H9 (cell line): ENCODE measurements around the gene MAML1. TPM values are rescaled to one million over a fixed set of nuclear protein-coding genes. Genes with fewer than 3 reads are reported as not detected.

Source experiments
- DNase-seq: peaks from one replicate; pipeline ENCODE4 v3.0.0-alpha.2; 2017
- H2AFZ ChIP-seq: one replicate; pipeline ENCODE4 v1.6.1; 2013; ENCODE audit warnings: mild to moderate bottlenecking, low read length, control low read depth, moderate library complexity
- H2AK5ac ChIP-seq: 2 replicates; pipeline ENCODE4 v1.6.1; 2013; ENCODE audit warnings: low read length, control low read depth, mixed read lengths; ENCODE audit not compliant: insufficient read length
- H2BK120ac ChIP-seq: one replicate; pipeline ENCODE4 v1.6.1; 2013; ENCODE audit warnings: low read depth, mild to moderate bottlenecking, low read length, control low read depth, inconsistent platforms; ENCODE audit not compliant: poor library complexity, severe bottlenecking
- H2BK12ac ChIP-seq: 2 replicates; pipeline ENCODE4 v1.6.1; 2013; ENCODE audit warnings: low read length, control low read depth, mixed read lengths, low read depth; ENCODE audit not compliant: insufficient read length
- H2BK15ac ChIP-seq: 2 replicates; pipeline ENCODE4 v1.6.1; 2013; ENCODE audit warnings: low read depth, low read length, control low read depth
- H2BK20ac ChIP-seq: one replicate; pipeline ENCODE4 v1.6.1; 2013; ENCODE audit warnings: low read depth, mild to moderate bottlenecking, low read length, control low read depth, inconsistent platforms; ENCODE audit not compliant: poor library complexity, severe bottlenecking
- H2BK5ac ChIP-seq: 2 replicates; pipeline ENCODE4 v1.6.1; 2013; ENCODE audit warnings: low read length, control low read depth, mixed read lengths; ENCODE audit not compliant: insufficient read length
- H3K14ac ChIP-seq: 2 replicates; pipeline ENCODE4 v1.6.1; 2013; ENCODE audit warnings: low read length, control low read depth; ENCODE audit not compliant: insufficient read depth
- H3K18ac ChIP-seq: 2 replicates; pipeline ENCODE4 v1.6.1; 2013; ENCODE audit warnings: low read depth, mild to moderate bottlenecking, mixed read lengths, low read length, control low read depth; ENCODE audit not compliant: insufficient read length
- H3K23ac ChIP-seq: 2 replicates; pipeline ENCODE4 v1.6.1; 2013; ENCODE audit warnings: low read length, control low read depth, mixed read lengths, low read depth; ENCODE audit not compliant: insufficient read length
- H3K23me2 ChIP-seq: 2 replicates; pipeline ENCODE4 v1.6.1; 2013; ENCODE audit warnings: low read depth, mild to moderate bottlenecking, mixed read lengths, low read length, control low read depth; ENCODE audit not compliant: insufficient read length, poor library complexity, severe bottlenecking
- H3K27ac ChIP-seq: 2 replicates; pipeline ENCODE4 v1.5.1; 2013; ENCODE audit warnings: low read length, control low read depth, mixed read lengths, low read depth; ENCODE audit not compliant: insufficient read length
- H3K27me3 ChIP-seq: 2 replicates; pipeline ENCODE4 v1.6.1; 2013; ENCODE audit warnings: low read length, control low read depth, inconsistent platforms; ENCODE audit not compliant: insufficient read depth
- H3K4ac ChIP-seq: 2 replicates; pipeline ENCODE4 v1.6.1; 2013; ENCODE audit warnings: low read depth, mild to moderate bottlenecking, control low read depth, inconsistent platforms, low read length, moderate library complexity
- H3K4me1 ChIP-seq: 2 replicates; pipeline ENCODE4 v1.6.1; 2013; ENCODE audit warnings: low read length, control low read depth, inconsistent platforms; ENCODE audit not compliant: insufficient read depth
- H3K4me2 ChIP-seq: 2 replicates; pipeline ENCODE4 v1.6.1; 2013; ENCODE audit warnings: low read length, control low read depth, mixed read lengths; ENCODE audit not compliant: insufficient read length, insufficient read depth
- H3K56ac ChIP-seq: 2 replicates; pipeline ENCODE4 v1.6.1; 2013; ENCODE audit warnings: low read depth, mild to moderate bottlenecking, mixed read lengths, low read length, control low read depth; ENCODE audit not compliant: insufficient read length
- H3K79me1 ChIP-seq: 2 replicates; pipeline ENCODE4 v1.6.1; 2013; ENCODE audit warnings: low read depth, mild to moderate bottlenecking, moderate library complexity, low read length, control low read depth, inconsistent platforms; ENCODE audit not compliant: insufficient read depth, poor library complexity, severe bottlenecking
- H3K79me2 ChIP-seq: 2 replicates; pipeline ENCODE4 v1.6.1; 2013; ENCODE audit warnings: low read length, control low read depth, inconsistent platforms; ENCODE audit not compliant: insufficient read depth
- H3K9ac ChIP-seq: 2 replicates; pipeline ENCODE4 v1.6.1; 2013; ENCODE audit warnings: low read length, control low read depth, mixed read lengths; ENCODE audit not compliant: insufficient read length; ENCODE audit errors: extremely low read depth
- H3K9me3 ChIP-seq: one replicate; pipeline ENCODE4 v1.6.1; 2013; ENCODE audit warnings: low read depth, low read length, inconsistent platforms; ENCODE audit not compliant: control insufficient read depth
- H3T11ph ChIP-seq: one replicate; pipeline ENCODE4 v1.6.1; 2013; ENCODE audit warnings: mild to moderate bottlenecking, low read length, control low read depth, inconsistent platforms
- H4K20me1 ChIP-seq: one replicate; pipeline ENCODE4 v1.6.1; 2013; ENCODE audit not compliant: control insufficient read depth, insufficient read length, insufficient read depth
- H4K5ac ChIP-seq: 2 replicates; pipeline ENCODE4 v1.6.1; 2013; ENCODE audit warnings: low read depth, mild to moderate bottlenecking, mixed read lengths, low read length, control low read depth; ENCODE audit not compliant: insufficient read length
- H4K8ac ChIP-seq: replicated peaks from 2 replicates; pipeline ENCODE4 v1.6.1; 2013; ENCODE audit warnings: low read length, control low read depth, mixed read lengths, low read depth; ENCODE audit not compliant: insufficient read length
- H4K91ac ChIP-seq: 2 replicates; pipeline ENCODE4 v1.6.1; 2013; ENCODE audit warnings: low read depth, mild to moderate bottlenecking, moderate library complexity, mixed read lengths, low read length, control low read depth; ENCODE audit not compliant: insufficient read length
- H3K27ac Mint-ChIP-seq, 3 experiments: 2 replicates in 2 of 3; 3 replicates in 1 of 3; pipeline ENCODE4 v1.8.0; 2020 to 2021; ENCODE audit warnings: mixed read lengths in 3 of 3, mild to moderate bottlenecking in 1 of 3, moderate library complexity in 1 of 3
- H3K27me3 Mint-ChIP-seq: 2 replicates; pipeline ENCODE4 v1.8.0; 2021; ENCODE audit warnings: low read depth, mild to moderate bottlenecking, moderate library complexity, mixed read lengths
- H3K36me3 Mint-ChIP-seq, 3 experiments: 2 replicates in 2 of 3; 3 replicates in 1 of 3; pipeline ENCODE4 v1.8.0; 2020 to 2021; ENCODE audit warnings: low read depth in 3 of 3, mixed read lengths in 3 of 3; ENCODE audit not compliant: insufficient read depth in 1 of 3
- H3K4me1 Mint-ChIP-seq, 2 experiments: 2 replicates each; pipeline ENCODE4 v1.8.0; 2020; ENCODE audit warnings: mixed read lengths in 2 of 2
- H3K4me3 Mint-ChIP-seq, 2 experiments: 2 replicates in 1 of 2; 3 replicates in 1 of 2; pipeline ENCODE4 v1.8.0; 2020 to 2021; ENCODE audit warnings: mild to moderate bottlenecking in 2 of 2, mixed read lengths in 2 of 2, moderate library complexity in 1 of 2
- H3K9me3 Mint-ChIP-seq, 2 experiments: 2 replicates in 1 of 2; 3 replicates in 1 of 2; pipeline ENCODE4 v1.8.0; 2020; ENCODE audit warnings: mild to moderate bottlenecking in 2 of 2, mixed read lengths in 2 of 2, moderate library complexity in 1 of 2
- CTCF ChIP-seq: fragments of 200-600 bp; sonication (generic); conservative IDR thresholded peaks from 3 replicates; pipeline ENCODE4 v1.8.0; 2021; ENCODE audit warnings: antibody characterized with exemption, mild to moderate bottlenecking
- WGBS: extraction: QIAGEN DNeasy Blood & Tissue Kit; methylation state at CpG from one replicate; pipeline ENCODE4 v1.1.7; 2013; ENCODE audit warnings: missing lambda C conversion rate, low lambda C conversion rate, mixed read lengths; ENCODE audit not compliant: insufficient read length; ENCODE audit errors: extremely low coverage; 5-methylcytosine and 5-hydroxymethylcytosine counted together
- total RNA-seq: library from RNA; stranded (reverse); gene quantifications from 2 replicates; pipeline ENCODE4 v1.2.1, GENCODE V29; 2021

Gene MAML1
- total RNA-seq, 1 experiment from 2014 or later, result 50.8 TPM

GRCh38 chr5:179777909-179778308, 45.3 kb downstream of the MAML1 start:
- Histone ChIP-seq H2AFZ (no peak overlapping the region), H2BK120ac (no peak overlapping the region), H2BK15ac (no peak overlapping the region), H3K79me1 (no peaks in the 10 kb centered on the region), H3K23me2 (no peaks in the 10 kb centered on the region), H3K9me3 (no peaks in the 10 kb centered on the region), H3K79me2 (no peaks in the 10 kb centered on the region), H3K18ac (no peak overlapping the region), H3K23ac (no peak overlapping the region), H4K91ac (no peak overlapping the region), H2AK5ac (no peak overlapping the region), H3K27me3 (no peaks in the 10 kb centered on the region), H3K4ac (no peak overlapping the region), H3T11ph (no peak overlapping the region), H2BK20ac (no peak overlapping the region), H3K4me1 (no peaks in the 10 kb centered on the region), H2BK5ac (no peak overlapping the region), H4K8ac (no peak overlapping the region), H3K56ac (no peak overlapping the region), H4K20me1 (no peaks in the 10 kb centered on the region), H3K14ac (no peak overlapping the region), H2BK12ac (no peak overlapping the region), H3K27ac (no peak overlapping the region), H4K5ac (no peak overlapping the region), H3K4me2 (no peak overlapping the region), H3K9ac (no peak overlapping the region)
- Mint-ChIP-seq H3K4me3 (no peak overlapping the region), H3K4me1 (no peaks in the 10 kb centered on the region), H3K9me3 (no peaks in the 10 kb centered on the region), H3K27ac (no peak overlapping the region; a peak in 1 of 7 replicates), H3K36me3 (peaks cover 34 to 62% (median 47%) of the 10 kb centered on the region in 3 experiments), H3K27me3 (peaks cover 2% of the 10 kb centered on the region; the same call in 1 of the 2 replicates)
- DNase-seq, result no peak
- TF ChIP-seq CTCF, result no peak
- no CpG with 5 or more reads among the region's 9 CpGs for WGBS
